ENCODE measurements around the gene XYLT1. TPM values are rescaled to one million over a fixed set of nuclear protein-coding genes. Genes with fewer than 3 reads are reported as not detected.

Gene XYLT1
- total and polyA plus RNA-seq, 10 of the 15 experiments (the other 5 are each of a cell fraction or from before 2014, with no cell fraction given), result 0.88 to 14.8 (median 5.8) TPM

DNA sequence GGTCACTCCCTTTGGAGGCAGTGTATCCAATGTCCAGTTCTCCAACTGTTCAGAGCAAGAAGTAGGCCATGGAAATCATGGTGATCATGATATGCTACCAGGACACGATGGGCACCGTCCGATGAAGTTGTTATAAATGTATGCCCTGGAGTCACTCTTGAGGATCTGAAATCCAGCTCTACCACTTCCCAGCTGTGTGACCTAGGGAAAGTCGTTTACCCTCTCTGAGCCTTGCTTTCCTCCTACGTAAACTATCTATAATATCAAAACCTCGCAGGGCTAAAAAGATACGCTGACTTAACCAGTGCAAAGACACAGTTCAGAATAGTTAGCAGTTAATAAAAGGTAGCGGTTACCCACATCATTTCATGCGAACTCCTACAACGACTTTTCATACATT, 194.2 kb downstream of the XYLT1 start (continued):
- TF ChIP-seq, protein P1, sequence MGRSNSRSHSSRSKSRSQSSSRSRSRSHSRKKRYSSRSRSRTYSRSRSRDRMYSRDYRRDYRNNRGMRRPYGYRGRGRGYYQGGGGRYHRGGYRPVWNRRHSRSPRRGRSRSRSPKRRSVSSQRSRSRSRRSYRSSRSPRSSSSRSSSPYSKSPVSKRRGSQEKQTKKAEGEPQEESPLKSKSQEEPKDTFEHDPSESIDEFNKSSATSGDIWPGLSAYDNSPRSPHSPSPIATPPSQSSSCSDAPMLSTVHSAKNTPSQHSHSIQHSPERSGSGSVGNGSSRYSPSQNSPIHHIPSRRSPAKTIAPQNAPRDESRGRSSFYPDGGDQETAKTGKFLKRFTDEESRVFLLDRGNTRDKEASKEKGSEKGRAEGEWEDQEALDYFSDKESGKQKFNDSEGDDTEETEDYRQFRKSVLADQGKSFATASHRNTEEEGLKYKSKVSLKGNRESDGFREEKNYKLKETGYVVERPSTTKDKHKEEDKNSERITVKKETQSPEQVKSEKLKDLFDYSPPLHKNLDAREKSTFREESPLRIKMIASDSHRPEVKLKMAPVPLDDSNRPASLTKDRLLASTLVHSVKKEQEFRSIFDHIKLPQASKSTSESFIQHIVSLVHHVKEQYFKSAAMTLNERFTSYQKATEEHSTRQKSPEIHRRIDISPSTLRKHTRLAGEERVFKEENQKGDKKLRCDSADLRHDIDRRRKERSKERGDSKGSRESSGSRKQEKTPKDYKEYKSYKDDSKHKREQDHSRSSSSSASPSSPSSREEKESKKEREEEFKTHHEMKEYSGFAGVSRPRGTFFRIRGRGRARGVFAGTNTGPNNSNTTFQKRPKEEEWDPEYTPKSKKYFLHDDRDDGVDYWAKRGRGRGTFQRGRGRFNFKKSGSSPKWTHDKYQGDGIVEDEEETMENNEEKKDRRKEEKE (IDR thresholded peaks at IDR 0.05), result no peak
- TF ChIP-seq TCF7 (IDR thresholded peaks at IDR 0.05; ENCODE audit: borderline replicate concordance), result no peak
- no peak for TF ChIP-seq CHD2 (IDR thresholded peaks at IDR 0.05; ENCODE audit: borderline replicate concordance, low read depth, low read length)

DNA sequence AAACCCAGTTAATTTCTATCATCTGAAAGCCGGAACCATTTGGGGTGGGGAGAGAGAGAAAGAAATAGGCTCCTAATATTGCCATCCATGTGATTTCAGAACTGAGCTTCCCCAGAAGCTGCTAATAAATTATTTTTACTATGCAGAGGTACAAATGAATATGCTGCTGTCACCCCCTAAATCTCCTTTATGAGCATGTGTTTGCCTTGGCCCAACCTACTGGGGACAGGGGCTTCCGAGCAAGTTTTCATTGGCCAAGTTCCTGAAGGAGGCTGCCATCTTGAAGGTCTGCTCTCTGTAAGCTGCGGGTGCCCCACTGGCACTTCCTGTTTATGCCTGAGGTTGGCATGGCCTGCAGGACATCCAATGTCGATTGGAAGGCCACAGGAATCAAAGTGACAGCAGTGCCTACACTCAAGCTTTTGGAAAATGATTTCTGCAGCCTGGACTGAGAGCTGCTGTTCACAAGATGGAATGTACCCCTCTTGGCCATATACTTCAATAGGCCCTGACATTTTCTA, 194.7 kb downstream of the XYLT1 start:
- CTCF ChIA-PET, result interaction anchor here (0.6 to 7.0 kb wide), 9 partner anchors 8 to 303 kb away, joined by 3 to 62 read pairs (median 4); no protein-coding TSS in a partner anchor
- POLR2A ChIA-PET, result interaction anchor here (0.7 to 1.4 kb wide), 3 partner anchors 15 to 25 kb away, joined by 3 read pairs; no protein-coding TSS in a partner anchor
- no peak for FAIRE-seq
- Histone ChIP-seq H3K79me2 (ENCODE audit: control insufficient read depth, insufficient read depth, low read length) (no peaks in the 10 kb centered on the region), H3K4me3 (no peak overlapping the region), H3K9ac (ENCODE audit: control insufficient read depth, insufficient read depth, low read length) (no peak overlapping the region), H3K27ac (ENCODE audit: control insufficient read depth, insufficient read depth) (no peak overlapping the region), H4K20me1 (ENCODE audit: control insufficient read depth, insufficient read depth) (no peaks in the 10 kb centered on the region), H3K36me3 (ENCODE audit: control insufficient read depth in 2 of 2, insufficient read depth in 2 of 2, low read length in 1 of 2) (no peaks in the 10 kb centered on the region), H3K27me3 (replicated peaks in 1 of 2; ENCODE audit: control insufficient read depth in 2 of 2, insufficient read depth in 2 of 2, low read length in 1 of 2) (no peaks in the 10 kb centered on the region), H3K9me3 (replicated peaks; ENCODE audit: control insufficient read depth, insufficient read depth, low read length) (no peaks in the 10 kb centered on the region), H3K4me2 (ENCODE audit: control insufficient read depth, insufficient read depth) (no peak overlapping the region), H3K4me1 (ENCODE audit: control insufficient read depth, insufficient read depth, low read length) (peaks cover 29% of the 10 kb centered on the region), H2AFZ (ENCODE audit: control insufficient read depth, low read depth, low read length) (no peak overlapping the region)
- intact Hi-C loops (cut with micrococcal nuclease; ENCODE audit: unreplicated experiment) (loop anchor here (5.0 kb wide), 1 partner anchor 191 kb away; no protein-coding TSS in a partner anchor), in situ Hi-C loops (cut with MboI) (no loop called here)
- TF ChIP-seq SPI1 (IDR thresholded peaks at IDR 0.05; ENCODE audit: borderline replicate concordance, insufficient read depth, low read depth, low read length) (peak; percentile 30; the same call in 1 of the 2 replicates), RELA (IDR thresholded peaks at IDR 0.05; ENCODE audit: borderline replicate concordance, partially characterized antibody) (no peak), SUPT20H (IDR thresholded peaks at IDR 0.05; ENCODE audit: borderline replicate concordance, control insufficient read depth, low read depth, low read length) (no peak)
- no peak for DNase-seq (ENCODE audit: low read depth, low spot score)
- no peak for ATAC-seq
- 62% methylated on average over 4 of the region's 4 CpGs for WGBS (ENCODE audit: insufficient coverage, insufficient replicate concordance, low lambda C conversion rate, missing lambda C conversion rate)
- BruUV-seq (replicated peaks), result no TSS peak
- SMC1A ChIA-PET (ENCODE audit: uncharacterized antibody, unreplicated experiment), result interaction anchor here (0.7 to 16.7 kb wide), 9 partner anchors 15 to 303 kb away, joined by 3 to 241 read pairs (median 26); no protein-coding TSS in a partner anchor
- RAD21 ChIA-PET (ENCODE audit: unreplicated experiment), result interaction anchor here (1.2 to 7.0 kb wide), 3 partner anchors 26 to 192 kb away, joined by 3 to 67 read pairs (median 62); no protein-coding TSS in a partner anchor

Data from GM12878 (cell line).